GM19025 (cell line): Measurements from ENCODE around the gene TMEM63C.

Experiments used
- ATAC-seq: cut with Tn5 transposase; IDR thresholded peaks from one replicate; pipeline ENCODE4 v1.9.1; 2021; ENCODE audit warnings: mild to moderate bottlenecking, low read depth, moderate library complexity; ENCODE audit not compliant: unreplicated experiment

The TMEM63C gene

DNA sequence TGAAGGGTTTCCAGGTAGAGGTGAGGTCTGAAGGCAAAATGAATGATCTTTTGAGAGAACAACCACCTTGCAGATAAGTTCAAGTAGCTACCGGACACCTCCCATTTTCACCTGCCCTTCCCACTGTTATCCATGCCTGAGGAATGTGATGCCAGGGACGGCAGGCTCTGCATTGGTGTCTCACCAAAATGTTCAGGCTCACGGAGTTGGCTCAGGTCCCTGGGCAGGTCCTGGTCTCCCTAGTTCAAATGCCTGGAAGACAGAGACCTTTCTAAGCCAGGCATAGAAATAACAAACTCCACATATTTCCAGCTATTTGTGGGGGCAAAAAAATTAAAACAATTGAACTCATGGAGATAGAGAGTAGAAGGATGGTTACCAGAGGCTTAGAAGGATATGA, 36.0 kb downstream of the TMEM63C start:
- ATAC-seq, result no peak

DNA sequence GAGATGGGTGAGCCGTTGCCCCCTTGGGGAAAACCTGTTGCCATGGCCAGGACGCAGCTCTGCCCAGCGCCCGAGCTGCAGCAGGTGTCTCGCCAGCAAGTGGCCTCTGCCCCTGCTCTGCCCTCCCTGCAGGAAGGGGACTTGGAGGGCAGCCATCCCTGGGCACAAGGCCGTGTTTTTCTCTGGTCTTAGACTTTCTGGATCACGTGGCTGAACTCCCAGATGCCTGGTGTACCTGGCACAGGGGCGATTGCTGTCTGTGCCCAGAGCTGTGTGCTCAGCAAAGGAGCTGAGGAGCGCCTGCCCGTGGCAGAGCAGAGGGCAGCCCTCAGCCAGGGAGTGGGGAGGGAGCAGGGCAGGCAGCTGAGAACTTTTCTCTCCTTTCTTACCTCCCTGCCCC, 38.0 kb downstream of the TMEM63C start:
- no peak for ATAC-seq

DNA sequence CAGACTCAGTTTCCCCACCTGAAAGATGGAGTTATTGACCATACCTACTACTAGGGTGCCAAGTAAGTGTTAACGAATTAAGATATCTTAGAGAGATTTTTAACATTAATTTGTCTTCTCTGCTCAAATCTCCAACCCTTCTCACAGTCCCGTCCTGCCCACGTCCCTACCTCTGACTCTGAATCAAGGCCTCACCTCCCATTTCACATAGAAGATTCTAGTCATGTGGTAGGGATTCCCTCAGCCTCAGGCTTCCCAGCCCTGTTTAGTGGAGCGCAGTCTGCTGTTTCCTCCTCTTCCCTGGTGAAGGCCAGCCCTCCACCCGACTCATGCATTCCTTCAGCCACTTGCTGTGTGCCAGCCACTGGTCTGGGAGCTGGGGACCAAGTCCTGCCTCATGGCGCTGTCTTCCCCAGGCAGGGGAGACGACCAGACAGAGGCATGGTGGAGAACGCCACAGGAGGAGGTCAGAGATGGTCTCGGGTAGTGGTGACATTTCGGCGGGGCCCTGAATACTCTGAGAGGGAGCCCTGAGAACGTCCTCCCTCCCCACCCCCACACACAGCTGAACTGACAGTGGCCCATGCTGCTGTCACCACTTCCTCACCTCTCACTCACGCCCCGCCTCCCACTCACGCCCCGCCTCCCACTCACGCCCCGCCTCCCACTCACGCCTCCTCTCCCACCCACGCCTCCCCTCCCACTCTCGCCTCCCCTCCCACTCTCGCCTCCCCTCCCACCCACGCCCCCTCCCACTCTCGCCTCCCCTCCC, 38.8 kb downstream of the TMEM63C start:
- ATAC-seq, result no peak

DNA sequence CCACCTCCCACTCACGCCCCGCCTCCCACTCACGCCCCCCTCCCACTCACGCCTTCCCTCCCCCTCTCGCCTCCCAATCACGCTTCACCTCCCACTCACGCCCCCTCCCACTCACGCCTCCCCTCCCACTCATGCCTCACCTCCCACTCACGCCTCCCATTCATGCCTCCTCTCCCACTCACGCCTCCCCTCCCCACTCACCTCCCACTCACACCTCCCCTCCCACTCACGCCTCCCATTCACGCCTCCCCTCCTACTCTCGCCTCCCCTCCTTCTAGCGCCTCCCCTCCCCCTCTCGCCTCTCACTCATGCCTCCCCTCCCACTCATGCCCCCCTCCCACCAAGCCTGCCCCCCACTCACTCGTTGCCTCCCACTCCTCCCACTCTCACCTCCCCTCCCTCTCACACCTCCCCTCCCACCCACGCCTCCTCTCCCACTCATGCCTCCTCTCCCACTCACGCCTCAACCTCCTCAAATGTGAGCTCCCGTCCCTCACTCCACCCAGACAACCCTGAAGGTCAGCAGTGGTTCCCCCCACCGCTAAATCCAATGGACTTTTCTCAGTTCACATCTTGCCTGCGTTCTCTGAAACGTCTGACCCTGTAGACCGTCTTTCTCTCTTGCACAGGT, 39.8 kb downstream of the TMEM63C start:
- ATAC-seq, result no peak

GRCh38 chr14:77222546-77223225, 41.1 kb downstream of the TMEM63C start:
- ATAC-seq, result no peak

DNA sequence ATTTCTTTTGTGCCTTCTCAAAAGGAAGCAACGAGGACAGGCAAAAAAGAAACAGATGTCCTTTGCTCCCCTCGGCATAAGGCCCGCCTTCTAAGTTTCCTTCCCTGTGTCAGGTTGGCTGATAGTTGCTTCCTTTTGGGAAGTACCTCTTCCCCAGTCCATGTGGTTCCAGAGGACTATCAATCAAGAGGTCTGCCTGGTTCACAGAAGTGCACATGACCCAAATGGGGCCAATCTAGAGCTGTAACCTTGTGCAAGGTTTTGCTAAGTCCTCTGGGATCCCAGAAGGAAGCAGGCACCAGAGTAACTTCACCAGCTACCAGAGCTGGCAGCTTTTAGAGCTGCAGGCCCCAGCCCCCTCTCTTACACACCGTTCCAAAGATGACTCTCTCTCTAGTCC, 42.6 kb downstream of the TMEM63C start:
- ATAC-seq, result no peak

DNA sequence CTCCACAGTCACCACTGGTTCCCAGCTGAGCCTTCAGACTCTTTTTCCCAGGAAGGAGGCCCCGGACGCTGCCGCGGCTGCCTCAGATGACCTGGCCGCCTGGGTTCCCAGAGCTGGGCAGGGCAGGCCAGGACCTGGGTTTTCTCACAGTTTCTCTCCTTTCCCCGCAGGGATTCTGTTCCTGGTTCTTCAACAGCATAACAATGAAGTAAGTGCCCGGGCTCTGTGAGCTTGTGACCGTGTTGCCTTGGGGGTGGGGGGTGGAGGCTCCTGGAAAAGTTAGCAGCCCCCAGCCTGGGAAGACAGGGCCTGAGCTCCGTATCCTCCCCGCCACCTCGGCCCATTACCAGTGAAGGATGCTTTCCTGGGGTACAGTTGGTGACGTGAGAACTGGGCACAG, 43.7 kb downstream of the TMEM63C start:
- ATAC-seq, result no peak

DNA sequence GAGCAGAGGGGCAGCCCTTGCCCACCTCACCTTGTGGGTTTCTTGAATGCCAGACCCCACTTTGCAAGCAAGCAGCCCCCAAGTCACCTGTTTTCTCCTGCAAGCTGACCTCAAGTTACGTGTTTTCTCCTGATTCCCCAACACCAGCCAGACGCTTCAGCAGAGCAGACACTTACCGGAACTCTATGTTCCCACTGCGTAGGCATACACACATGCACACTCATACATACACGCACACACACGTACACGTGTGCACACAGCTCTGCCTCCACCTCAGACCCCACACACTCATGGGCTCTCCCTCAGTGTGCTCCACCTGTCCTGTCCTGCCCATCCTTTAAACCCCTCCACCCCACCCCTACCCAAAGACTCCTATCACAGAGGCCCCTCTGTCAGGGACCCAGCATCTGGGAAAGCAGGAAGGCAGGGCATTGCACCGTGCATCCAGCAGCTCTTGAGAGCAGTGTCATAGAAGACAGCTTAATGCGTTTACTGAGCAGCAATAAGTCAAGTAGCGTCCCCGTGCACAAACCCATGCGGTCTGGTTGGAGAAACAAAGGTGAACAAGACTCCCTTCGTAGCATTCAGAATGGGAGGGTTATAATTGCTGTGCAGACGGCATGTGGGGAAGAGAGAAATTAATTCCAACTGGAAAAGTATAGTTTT, 44.4 kb downstream of the TMEM63C start:
- ATAC-seq, result no peak

- ATAC-seq, result no peak
Observed at GRCh38 chr14:77228056-77228455, 46.5 kb downstream of the TMEM63C start.

- ATAC-seq, result no peak
Observed at GRCh38 chr14:77230914-77231313, 49.3 kb downstream of the TMEM63C start.

- no peak for ATAC-seq
Observed at GRCh38 chr14:77231721-77232120, 50.1 kb downstream of the TMEM63C start.

- no peak for ATAC-seq
Observed at GRCh38 chr14:77236814-77237213, 55.2 kb downstream of the TMEM63C start.

GRCh38 chr14:77238356-77238755, 56.8 kb downstream of the TMEM63C start:
- ATAC-seq, result no peak

- ATAC-seq, result no peak
Observed at GRCh38 chr14:77238996-77239395, 57.4 kb downstream of the TMEM63C start.

DNA sequence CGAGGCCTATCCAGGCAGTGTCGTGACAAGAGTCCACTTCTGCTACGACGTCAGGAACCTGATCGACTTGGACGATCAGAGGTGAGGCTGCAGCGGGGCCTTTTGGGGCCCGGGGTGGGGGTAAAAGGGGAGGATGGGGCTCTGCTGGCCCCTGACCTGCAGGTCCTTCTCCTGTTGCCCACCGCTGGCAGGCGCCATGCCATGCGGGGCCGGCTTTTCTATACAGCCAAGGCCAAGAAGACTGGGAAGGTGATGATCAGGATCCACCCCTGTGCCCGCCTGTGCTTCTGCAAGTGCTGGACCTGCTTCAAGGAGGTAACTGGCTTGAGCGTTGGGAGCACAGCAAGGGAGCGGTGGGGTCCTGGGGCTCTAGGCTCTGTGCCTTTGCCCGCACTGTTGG, 57.8 kb downstream of the TMEM63C start:
- ATAC-seq, result no peak

- no peak for ATAC-seq
Observed at GRCh38 chr14:77240336-77240915, 58.8 kb downstream of the TMEM63C start.

DNA sequence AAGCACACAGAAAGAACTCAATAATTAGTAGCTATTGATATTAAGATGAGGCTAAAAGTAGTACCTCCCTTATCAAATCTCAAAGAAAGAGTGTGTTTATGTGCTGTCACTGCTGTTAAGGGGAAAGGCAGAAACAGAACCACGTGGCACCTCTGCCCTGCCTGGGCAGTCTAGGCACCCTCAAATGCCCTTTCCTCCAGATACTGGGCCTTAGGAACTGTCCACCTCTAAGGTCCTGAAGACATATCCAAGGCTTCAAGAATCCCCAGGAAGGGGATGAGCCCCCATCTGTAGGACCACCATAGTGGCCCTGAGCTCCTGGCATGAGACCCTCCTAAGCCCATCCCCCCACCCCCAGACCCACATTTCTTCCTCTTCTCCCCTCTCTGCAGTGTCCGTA, 60.4 kb downstream of the TMEM63C start:
- ATAC-seq, result no peak

DNA sequence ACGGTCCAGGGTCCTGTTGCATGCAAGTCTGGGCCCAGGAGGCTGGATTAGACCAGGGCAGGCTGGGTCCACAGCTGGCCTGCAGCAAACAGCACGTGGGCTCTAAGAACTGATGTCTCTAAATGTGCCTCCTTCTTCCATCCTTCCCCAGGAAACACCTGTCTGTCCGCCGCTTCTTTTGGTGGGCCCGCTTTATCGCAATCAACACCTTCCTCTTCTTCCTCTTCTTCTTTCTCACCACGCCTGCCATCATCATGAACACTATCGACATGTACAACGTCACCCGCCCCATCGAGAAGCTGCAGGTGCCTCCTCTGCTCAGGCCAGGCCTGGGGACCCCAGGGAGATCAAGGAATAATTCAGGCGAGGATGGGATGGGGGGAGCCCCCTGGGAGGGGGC, 61.2 kb downstream of the TMEM63C start:
- ATAC-seq, result no peak

DNA sequence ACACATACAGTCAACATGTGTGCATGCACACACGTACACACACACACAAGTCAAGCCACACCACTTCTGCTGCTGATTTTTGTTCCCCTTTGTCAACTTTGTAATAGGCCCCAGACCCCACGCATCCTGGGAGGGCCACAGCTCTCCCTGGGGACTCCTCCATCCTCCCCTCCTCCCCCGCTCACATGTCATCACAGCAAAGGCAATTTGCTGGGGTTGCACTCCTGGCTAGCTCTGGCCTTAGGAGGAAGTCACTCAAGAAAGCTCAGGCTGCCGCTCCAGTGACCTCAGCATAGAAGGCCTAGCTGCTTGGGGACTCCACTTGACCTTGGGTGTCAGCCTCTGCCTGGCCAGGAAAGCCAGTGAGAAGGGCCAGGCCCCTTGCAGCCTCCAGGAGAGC, 62.3 kb downstream of the TMEM63C start:
- no peak for ATAC-seq

DNA sequence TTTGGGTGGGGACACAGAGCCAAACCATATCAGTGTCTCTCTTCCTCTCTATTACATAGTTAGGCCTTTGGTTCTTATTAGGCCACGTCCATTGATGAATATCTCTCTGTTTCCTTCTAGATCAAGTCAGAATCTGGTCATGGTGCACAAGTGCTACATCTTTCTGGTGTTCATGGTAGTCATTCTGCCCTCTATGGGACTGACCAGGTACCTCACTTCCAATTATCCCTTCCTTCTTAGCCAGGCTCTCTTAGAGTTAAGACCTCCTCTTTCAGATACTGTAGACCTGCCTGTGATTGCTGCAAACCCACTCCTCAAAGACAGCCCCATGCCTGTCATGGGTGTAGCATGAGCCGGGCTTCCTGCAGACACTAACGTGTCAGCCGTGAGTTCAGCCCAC, 64.2 kb downstream of the TMEM63C start:
- no peak for ATAC-seq

- ATAC-seq, result no peak
Observed at GRCh38 chr14:77246784-77247183, 65.2 kb downstream of the TMEM63C start.
